ENCODE data around the gene PDE6C. TPM values are rescaled to one million over a fixed set of nuclear protein-coding genes. Genes with fewer than 3 reads are reported as not detected.

Gene PDE6C
- total RNA-seq, 2 experiments from 2014 or later: 0.03 to 0.13 TPM

DNA sequence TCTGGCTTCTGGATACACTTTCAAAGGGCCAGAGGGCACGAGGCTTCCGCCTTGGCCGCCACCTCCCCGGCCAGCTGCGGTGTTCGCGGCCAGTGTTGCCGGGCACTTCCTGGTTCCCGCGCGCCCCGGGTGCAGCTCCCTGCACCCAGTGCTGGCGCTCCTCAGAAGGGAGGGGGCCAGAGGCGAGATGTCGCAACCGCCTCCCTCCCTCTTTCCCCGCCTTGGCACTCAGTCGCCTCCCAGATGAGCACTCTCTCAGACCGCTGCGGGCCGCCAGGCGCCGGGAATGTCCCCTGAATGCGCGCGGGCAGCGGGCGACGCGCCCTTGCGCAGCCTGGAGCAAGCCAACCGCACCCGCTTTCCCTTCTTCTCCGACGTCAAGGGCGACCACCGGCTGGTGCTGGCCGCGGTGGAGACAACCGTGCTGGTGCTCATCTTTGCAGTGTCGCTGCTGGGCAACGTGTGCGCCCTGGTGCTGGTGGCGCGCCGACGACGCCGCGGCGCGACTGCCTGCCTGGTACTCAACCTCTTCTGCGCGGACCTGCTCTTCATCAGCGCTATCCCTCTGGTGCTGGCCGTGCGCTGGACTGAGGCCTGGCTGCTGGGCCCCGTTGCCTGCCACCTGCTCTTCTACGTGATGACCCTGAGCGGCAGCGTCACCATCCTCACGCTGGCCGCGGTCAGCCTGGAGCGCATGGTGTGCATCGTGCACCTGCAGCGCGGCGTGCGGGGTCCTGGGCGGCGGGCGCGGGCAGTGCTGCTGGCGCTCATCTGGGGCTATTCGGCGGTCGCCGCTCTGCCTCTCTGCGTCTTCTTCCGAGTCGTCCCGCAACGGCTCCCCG is 45.7 kb upstream of the PDE6C start, which contains the start of gene FFAR4:
TSS of gene FFAR4 (plus strand) at position 231 of the 842 bp plus-strand sequence. CDS start at position 287, 56 bp downstream.
- Histone ChIP-seq H2AFZ (ENCODE audit: low read length) (no peak within 1 kb of the TSS), H3K9me2 (ENCODE audit: insufficient read depth, low read length) (no peaks in the 10 kb centered on the region), H3K4me3 (ENCODE audit: low read depth, low read length, poor library complexity, severe bottlenecking) (no peak within 1 kb of the TSS), H3K27ac (ENCODE audit: low read depth, low read length, poor library complexity, severe bottlenecking) (no peak within 1 kb of the TSS), H3K36me3 (ENCODE audit: insufficient read depth, low read length) (no peaks in the 10 kb centered on the region), H3K4me2 (ENCODE audit: low read length) (no peak within 1 kb of the TSS), H3K4me1 (ENCODE audit: insufficient read depth, low read length, poor library complexity, severe bottlenecking) (no peaks in the 10 kb centered on the region), H3K9me3 (ENCODE audit: low read length) (no peaks in the 10 kb centered on the region), H4K20me1 (ENCODE audit: insufficient read depth, low read length) (no peaks in the 10 kb centered on the region), H3K79me2 (ENCODE audit: insufficient read depth, low read depth, low read length) (no peaks in the 10 kb centered on the region)
- CTCF ChIA-PET (ENCODE audit: unreplicated experiment): no interaction called here
- POLR2A ChIA-PET: no interaction called here
- TF ChIP-seq CTCF (conservative IDR thresholded peaks at IDR 0.05; ENCODE audit: low read length) (no peak), EZH2phosphoT487 (IDR thresholded peaks at IDR 0.05; ENCODE audit: borderline replicate concordance, low read depth, low read length) (no peak)
- intact Hi-C loops (cut with micrococcal nuclease; ENCODE audit: unreplicated experiment): no loop called here
- DNase-seq (ENCODE audit: low spot score): no peak
- no TSS peak for BruUV-seq (replicated peaks)

GRCh38 chr10:93567277-93568104 is 44.8 kb upstream of the PDE6C start:
- Histone ChIP-seq H2AFZ (ENCODE audit: low read length) (no peak overlapping the region), H3K4me1 (ENCODE audit: insufficient read depth, low read length, poor library complexity, severe bottlenecking) (no peaks in the 10 kb centered on the region), H4K20me1 (ENCODE audit: insufficient read depth, low read length) (no peaks in the 10 kb centered on the region), H3K4me2 (ENCODE audit: low read length) (no peak overlapping the region), H3K9me3 (ENCODE audit: low read length) (no peaks in the 10 kb centered on the region), H3K27ac (ENCODE audit: low read depth, low read length, poor library complexity, severe bottlenecking) (no peak overlapping the region), H3K36me3 (ENCODE audit: insufficient read depth, low read length) (no peaks in the 10 kb centered on the region), H3K79me2 (ENCODE audit: insufficient read depth, low read depth, low read length) (no peaks in the 10 kb centered on the region), H3K9me2 (ENCODE audit: insufficient read depth, low read length) (no peaks in the 10 kb centered on the region), H3K4me3 (ENCODE audit: low read depth, low read length, poor library complexity, severe bottlenecking) (no peak overlapping the region)
- intact Hi-C loops (cut with micrococcal nuclease; ENCODE audit: unreplicated experiment): no loop called here
- DNase-seq (ENCODE audit: low spot score): no peak
- BruUV-seq (replicated peaks): no TSS peak
- ChIA-PET CTCF (ENCODE audit: unreplicated experiment) (no interaction called here), POLR2A (interaction anchor here (0.5 to 1.0 kb wide), 2 partner anchors 75 to 120 kb away, joined by 3 to 8 read pairs; no protein-coding TSS in a partner anchor)
- TF ChIP-seq CTCF (conservative IDR thresholded peaks at IDR 0.05; ENCODE audit: low read length) (no peak), EZH2phosphoT487 (IDR thresholded peaks at IDR 0.05; ENCODE audit: borderline replicate concordance, low read depth, low read length) (no peak)
